Measurements from ENCODE around the gene ACSS1. TPM values are rescaled to one million over a fixed set of nuclear protein-coding genes. Genes with fewer than 3 reads are reported as not detected.
A peak's percentile ranks its signal among the peaks of the same experiment; 100 is the strongest.
"Not testable (repeated sequence)": the region's sequence is repeated elsewhere in the genome, so short reads cannot be mapped to it uniquely, and the experiment has no call there.

ACSS1 gene
- total RNA-seq, 1 donor from 2014 or later: 19.7 TPM

DNA sequence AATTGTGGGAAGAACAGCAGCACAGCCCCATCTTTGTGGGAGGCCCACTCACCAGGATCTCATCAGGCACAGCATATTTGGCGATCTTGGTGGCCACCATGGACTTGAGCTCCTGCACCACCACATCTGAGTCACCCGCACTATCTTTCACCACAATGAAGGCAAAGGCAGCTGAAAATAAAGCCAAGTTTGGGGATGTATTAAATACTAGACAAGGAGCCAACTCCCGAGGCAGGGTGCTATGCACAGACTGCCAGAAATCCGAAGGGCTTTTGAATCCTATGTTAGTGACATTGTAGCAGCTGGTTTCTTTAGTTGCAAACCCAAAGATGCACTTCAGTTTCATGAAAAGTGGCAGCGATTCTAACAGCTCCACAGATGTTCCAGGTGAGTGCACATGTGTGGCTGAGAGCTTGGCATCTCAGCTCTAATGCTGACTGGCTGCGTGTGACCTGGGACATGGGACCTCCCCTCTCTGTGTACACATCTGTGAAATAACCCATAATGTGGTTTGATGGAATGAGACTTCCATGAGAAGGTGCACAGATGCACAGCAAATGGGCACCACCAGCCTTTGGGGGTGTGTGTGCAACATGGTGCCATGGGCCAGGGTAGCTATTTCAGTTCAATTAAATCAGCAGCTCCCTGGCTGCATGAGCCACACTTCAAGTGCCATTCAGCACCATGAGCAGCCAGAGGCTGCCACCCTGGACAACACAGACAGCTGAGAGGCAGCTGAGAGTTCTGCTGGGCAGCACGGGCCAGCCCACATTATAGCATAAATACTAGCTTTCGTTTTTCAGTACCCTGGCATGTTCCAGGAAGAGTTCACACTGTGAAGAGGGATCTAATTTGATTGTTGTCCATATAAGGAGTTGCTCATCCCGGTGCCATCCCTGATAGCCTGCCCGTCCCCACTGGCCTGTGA lies 48.5 kb downstream of the ACSS1 start:
- DNase-seq: no peak

DNA sequence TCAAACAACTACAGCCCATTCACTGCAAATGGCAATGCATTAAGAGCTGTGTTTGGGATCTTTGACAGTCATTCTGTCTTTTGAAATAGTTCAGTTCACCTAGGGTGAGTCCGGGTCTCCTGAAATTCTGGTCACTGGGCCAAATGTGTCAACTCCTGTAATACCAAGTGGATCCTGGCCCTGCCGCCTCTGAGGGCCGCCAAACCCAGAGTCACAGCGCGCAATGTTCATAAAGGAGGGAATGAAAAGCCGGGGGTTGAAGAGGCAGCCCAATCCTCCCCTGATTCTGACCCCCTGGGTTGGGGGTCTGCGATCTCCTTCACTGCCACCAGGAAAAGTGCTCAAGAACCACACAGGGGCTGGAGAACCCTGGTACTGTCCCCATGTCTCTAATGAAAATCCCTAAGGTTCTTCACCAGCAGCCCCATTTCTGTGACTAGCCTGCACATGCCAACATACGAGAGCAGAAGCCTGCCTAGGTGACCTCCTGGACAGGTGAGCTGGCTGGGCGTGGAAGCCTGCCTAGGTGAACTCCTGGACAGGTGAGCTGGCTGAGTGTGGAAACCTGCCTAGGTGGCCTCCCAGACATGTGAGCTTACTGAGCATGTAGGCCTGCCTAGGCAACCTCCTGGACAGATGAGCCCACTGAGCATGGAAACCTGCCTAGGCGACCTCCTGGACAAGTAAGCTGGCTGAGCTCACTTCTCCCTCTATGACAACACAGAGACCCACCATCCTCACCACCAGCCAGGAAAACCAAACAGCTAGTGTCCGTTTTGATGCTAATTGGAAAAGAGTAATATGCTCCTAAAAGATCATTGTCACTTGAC lies 49.3 kb downstream of the ACSS1 start:
- DNase-seq: no peak

DNA sequence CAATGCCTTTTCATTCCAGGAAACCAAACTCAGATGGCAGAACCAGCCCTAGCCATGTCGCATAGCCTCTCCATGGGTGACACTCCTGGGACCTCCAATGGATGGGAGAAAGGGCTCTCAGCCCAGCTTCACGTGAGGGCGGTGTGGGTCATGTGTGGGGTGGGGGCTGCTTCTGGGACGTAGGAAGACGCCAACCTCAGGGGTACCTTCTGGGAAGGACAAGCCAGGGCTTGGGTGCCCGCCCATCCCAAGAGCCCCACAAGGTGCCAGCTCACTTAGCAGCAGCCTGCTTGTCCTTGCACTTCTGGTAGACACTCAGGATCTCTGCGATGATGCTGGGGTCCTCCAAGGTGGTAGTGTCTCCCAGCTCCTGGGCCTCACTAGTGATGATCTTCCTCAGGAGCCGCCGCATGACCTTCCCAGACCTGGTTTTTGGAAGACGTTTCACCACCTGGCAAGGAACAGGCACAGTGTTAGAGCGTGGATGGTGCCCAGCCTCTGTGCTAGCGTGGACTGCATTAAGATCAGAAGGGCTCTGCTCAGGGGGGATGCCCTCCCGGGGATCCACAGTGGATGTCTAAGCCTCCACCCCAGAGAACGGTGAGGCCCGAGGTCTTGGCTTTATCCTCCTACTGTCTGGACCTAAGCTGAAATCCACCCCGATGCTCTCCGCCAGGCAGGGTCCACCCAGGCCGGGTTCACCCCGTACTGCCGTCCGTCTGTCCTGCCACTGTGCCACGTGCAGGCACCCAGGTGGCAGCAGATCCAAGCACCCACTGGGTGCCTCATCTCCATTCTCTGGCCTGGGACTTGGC lies 50.2 kb downstream of the ACSS1 start:
- no peak for DNase-seq

DNA sequence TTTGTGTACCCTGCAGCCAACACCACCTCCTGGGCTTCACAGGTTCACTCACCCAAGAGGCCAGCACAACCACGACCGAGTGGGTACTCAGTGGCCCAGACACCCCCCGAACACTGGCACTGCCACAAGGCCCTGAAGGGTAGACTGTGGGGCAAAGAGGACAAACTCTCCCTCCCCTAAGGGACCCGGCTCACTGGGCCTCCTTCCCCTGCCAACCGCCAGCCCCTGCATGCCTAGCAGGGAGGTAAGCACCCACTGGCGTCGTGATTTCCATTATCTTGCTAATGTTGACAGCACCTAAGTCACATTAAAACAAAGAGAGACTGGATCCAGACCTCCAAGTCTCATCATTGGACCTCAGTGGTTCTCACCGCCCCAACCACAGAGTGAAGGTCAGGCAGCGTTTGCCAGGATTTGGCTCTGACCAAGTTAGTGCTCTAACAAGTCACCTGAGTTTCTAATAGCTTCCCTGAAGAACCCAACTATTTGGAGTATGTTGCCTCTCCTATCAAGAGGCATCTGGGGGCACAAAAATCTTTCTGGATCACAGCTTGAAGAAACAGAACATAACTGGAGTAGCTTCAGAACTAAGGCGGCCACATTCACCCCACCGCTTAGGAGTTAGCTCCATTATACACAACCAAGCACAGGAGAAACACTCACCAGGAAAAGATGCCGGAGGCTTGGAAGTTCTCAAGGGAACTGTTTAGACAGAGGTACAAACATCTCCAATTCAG lies 51.3 kb downstream of the ACSS1 start:
- no peak for DNase-seq

DNA sequence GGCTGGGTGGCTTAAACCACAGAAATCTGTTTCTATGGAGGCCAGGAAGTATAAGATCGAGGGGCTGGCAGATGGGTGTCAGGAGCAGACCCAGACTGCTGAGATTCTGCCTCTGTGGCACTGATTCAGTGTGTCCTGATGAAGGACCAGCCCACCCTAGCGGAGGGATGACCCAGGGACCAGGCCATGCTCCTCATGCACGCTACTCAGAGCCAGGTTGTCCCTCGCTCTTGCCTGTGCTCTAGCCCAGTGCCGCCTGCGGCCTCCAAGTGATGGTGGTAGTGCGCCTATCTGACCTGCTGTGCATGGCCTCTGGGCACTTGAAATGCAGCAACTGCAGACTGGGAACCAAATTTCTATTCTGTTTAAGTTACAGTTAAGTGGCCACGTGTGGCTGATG lies 52.3 kb downstream of the ACSS1 start:
- DNase-seq: no peak

DNA sequence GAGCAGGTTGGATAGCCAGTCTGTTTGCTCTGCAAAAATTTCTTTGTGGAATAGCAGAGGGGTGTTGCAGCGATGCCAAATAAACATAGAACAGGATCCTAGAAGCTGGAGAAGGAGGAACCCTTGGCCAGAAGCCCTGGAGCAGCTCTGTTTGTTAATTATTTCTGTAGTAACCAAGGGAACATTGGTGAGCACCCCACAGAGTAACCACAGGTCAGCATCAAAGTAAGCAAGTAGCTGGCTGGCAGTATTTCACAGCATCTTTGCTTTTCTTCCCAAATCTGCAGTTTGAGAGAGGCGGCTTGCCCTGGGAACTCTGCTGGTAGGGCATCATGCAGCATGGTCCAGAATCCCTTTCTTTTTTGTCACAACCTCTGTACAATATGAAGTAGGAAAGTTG lies 52.7 kb downstream of the ACSS1 start:
- DNase-seq: no peak

DNA sequence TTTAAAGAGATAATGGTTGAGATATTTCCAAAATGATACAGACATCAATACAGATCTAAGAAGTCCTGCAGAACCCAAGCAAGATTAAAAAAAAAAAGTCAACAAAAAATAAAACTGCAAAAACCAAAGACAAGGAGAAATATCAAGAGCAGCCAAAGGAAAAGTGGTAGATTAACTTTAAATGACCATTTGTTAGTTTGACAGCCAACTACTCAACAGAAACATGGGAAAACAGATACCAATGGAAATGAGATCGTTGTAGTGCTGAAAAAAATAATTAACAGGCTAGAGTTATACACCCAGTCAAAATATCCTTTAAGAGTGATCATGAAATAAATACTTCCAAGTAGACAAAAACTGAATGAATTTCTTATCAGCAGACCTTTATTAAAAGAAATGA lies 54.9 kb downstream of the ACSS1 start:
- no peak for DNase-seq

DNA sequence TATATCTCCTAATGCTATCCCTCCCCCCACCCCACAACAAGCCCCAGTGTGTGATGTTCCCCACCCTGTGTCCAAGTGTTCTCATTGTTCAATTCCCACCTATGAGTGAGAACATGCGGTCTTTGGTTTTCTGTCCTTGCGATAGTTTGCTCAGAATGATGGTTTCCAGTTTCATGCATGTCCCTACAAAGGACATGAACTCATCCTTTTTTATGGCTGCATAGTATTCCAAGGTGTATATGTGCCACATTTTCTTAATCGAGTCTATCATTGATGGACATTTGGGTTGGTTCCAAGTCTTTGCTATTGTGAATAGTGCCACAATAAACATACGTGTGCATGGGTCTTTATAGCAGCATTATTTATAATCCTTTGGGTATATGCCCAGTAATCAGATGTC lies 56.6 kb downstream of the ACSS1 start:
- DNase-seq: not testable (repeated sequence)

DNA sequence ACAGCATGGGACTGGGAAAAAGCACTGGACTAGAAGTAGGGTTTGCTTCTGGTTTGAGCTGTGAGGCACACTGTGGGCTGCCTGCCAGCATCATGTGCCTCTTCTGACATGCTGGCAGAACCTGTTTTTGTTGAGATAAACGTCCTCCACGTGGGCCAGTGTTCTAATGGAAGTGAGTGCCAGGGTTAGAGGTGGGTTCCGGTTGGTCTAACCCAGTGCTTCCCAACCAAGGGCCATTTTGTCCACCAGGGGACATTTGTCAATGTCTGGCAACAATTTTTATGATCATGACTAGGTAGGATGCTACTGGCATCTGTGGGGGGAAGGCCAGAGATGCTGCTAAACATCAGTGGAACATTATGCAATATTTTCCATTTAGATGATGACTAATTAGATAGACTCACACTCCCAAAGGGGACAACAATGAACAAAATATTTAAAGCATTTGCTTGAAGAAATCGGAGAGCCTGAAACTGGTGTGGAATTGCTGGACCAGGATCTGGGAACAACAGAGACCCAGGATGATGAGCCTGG lies 57.6 kb downstream of the ACSS1 start:
- DNase-seq: no peak

DNA sequence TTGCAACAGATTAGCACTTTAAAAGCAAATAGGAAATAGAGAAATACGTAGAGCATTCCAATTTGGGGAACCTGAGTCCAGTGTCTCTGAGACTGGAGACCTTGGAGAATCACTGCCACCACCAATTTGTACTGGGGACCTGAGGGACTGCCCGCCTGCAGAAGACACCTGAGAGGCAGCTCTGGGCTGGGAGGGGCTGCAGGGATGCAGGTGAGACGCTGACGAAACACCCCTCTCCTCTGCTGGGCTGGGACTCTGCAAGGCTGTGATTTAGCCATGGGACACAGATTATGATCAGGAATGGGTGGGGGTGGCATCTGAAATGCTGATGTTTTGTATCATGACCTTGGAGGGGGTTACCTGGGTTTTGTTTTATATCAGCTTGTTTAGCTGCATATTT lies 58.4 kb downstream of the ACSS1 start:
- DNase-seq: no peak

DNA sequence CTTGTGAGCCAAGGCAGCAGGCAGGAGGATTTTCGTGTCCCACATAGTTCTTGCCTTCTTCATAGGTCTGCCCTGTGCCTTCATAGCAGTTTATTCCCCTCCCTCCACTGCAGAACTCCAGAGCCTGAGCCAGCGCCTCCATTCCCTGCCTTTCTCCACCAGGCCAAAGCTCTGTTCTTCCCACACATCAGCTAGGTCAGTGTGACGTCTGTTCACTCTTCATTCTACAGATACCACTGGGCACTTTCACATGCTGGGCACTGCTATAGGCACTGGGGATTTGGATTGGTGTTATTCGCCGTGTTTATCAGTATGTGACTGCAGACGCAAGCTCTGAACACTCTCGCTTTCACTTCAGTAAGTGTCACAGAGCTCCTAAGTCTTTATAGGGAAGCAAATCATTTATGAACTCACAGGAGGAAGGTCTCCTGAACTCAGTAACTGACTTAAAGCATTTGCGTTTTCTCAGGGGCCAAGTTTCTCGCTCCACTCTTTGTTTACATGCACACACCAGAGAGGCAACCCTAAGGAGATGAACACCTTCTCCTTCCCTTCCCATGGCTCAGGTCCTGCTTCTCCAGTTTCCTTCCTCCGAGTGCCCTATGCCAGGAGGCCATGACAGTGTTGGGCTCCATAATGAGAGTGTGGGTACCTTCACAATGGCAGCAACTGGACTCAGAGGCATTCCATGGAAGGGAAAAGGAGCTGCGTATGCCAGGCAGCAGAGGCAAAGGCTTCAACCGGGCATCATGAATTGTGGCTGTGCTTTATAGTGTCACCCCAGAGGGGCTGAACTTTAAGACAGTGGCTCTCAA lies 59.1 kb downstream of the ACSS1 start:
- DNase-seq: no peak

DNA sequence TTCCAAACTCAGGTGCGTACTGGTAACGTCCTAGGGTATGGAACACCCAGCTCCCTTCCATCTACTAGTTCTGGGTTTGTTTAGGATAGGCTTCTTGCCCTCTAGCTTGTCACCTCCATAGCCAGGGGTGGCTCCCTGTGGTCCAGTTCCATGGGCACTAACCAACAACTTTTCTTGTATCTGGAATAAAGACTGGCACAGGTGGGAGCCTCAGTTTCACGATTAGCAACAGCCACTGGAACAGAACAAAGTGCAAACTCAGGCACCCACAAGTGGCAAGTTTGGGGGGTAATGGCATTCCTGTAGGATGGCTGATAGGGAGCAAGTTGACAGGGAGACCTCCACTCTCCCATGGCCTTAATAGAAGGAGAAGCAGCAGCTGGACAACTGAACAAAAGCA lies 59.8 kb downstream of the ACSS1 start:
- DNase-seq: no peak

DNA sequence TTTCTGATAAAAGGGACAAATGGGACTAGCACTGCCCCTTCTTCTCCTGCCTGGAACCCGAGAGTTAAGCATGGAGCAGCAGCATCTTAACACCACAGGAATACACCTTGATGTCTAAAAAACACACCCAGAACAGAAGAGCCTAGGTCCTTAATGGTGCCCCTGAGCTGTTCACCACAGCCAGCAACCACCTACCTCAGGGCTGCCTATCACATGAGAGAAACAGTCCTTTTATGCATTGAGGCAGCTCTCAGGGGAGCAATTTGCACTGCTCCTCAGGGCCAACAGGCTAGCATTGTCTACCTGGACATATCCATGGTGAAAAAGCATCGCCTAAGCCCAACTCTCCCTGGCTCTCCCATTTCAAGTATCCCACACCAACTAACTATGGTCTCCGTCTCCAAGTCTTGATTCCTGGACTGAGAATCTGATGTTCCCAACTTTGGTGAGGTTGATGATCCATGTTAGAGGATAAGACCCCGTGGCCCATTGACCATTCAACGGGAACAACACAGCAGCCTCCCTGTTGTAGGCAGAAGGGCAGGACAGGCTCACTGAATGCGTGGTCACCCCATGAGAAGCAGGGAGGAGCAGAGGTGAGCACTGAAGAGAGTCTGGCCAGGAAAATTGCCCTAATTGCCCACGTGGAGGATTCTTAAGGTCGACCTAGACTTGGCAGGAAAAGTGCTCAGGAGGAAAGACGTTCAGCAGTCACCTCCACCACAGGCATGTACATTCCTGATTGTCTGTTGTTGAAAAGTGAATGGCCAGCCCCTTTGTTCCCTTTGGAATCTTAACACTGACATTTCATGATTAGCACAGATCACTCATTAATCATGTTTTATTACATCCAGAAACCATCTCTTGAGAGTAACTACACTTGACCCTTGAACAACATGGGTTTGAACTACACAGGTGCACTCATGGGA lies 61.2 kb downstream of the ACSS1 start:
- DNase-seq: no peak

DNA sequence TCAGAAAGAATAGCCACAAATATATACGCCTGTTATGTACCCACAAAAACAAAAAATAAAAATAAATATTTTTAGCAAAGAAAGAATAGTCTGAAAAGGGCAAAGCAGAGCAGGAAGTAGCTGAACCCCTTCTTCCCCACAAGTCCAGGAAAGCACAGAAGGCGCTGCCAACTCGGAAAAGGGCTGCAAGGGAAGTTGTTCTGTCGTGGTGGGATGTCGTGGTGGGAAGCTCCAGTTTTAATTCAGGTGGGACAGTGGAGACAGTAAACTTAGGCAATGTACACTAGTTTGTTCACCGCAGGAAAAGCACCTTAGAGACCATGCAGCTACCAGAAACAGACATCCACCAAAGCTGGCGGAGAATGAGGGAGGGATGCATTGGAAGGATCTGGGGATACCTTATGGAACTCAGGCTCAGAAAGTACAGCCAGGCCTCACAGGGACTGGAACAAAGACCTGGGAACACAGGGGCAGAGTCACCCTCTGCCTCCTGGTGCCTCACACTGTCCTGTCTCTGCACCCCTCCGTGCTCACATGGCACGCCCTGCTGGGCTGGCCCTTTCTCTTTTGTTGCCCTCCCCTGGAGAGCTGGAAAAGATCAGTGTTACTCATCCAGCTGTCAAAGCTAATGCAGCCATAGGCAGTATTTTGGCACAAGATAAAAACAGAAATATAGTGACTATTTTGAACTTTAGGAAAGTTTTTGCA lies 62.0 kb downstream of the ACSS1 start:
- no peak for DNase-seq

DNA sequence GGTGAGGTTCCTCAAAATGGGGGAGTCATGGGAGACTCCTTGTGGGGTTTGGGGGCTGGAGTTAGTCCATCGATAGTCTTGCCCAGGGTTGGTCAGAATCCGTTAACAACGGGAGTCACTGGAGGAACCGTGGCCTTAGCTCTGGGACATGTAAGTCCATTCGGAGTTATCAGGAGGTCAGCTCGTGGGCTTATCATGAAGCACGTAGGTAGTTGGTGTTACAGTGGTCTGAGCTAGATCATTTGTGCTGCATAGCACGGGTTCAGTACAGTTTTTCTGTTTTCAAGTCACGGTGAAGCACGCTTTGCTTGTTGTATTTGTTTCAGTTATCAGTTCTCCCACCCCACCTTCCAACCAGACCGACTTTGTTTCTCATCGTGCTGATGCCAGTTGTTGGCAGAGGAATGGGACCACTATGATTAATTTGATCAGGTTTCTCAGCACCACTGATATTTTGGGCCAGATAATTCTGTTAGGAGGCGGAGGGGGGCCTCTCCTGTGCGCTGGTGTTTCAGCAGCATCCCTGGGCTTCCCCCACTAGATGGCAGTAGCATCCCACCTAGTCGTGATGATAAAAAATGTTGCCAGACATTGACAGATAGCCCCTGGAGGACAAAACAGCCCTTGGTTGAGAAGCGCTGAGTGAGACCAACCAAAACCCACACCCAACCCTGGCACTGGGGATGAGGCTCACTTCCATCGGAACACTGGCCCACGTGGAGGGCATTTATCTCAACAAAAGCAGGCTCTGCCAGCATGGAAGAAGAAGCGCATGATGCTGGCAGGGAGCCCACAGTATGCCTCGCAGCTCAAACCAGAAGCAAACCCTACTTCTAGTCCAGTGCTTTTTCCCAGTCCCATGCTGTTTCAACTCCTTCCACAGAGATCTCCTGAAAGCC lies 63.2 kb downstream of the ACSS1 start:
- peak; percentile 85 for DNase-seq

DNA sequence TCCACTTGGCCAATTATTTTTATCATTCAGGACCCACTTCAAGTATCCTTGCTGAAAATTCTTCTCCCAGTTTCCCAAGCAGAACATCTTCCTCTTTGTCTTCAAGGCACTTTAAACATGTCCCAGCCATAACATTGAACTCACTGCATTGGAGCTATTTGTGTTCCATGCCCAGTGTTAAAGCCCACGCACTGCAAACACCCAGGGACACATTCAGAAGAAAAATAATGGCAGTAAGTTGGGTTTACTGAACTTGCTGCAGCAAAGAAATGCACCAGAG lies 63.8 kb downstream of the ACSS1 start:
- DNase-seq: no peak

DNA sequence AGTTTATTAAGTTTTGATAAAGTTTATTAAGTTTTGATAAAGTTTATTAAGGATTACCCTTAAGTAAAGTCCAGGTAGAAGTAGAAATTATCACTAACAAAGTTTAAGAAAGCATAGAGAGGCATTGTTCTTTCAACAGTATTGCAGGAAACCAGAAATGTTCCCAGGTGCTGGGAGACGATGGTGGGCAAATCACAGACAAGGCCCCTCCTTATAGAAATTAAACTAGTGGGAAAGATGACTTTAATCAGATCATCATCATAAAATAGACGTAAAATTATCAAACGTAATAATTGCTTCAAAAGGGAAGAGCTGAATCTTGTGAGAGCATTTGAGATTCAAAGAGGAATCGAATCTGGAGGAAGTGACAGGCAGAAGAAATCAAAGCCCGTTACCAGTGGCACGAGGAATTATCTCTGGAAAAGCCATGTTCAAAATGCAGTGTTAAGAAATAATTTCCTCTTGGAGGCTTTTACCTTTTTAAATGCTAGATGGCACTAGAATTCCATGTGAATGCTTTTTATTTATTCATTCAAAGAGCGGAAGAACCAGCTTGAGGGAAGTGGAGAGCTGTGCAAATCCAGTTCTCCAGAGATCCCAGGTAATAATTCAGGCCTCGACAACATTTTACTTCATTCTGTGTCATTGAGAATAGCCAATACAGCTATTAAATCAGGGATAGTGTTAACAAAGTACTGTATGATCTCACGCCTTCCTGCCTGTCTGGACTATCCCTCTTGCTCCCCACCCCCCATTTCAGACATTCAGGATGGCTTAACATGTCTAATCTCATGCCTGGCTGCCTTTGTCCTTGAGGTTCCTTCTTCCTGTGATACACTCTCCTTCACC lies 64.4 kb downstream of the ACSS1 start:
- DNase-seq: peak; percentile 18

All from skin of body (tissue), 2 donors.